ENCODE results near the gene CCDC192. TPM values are rescaled to one million over a fixed set of nuclear protein-coding genes. Genes with fewer than 3 reads are reported as not detected.

The CCDC192 gene
- total RNA-seq, 1 donor from 2014 or later, result not detected

DNA sequence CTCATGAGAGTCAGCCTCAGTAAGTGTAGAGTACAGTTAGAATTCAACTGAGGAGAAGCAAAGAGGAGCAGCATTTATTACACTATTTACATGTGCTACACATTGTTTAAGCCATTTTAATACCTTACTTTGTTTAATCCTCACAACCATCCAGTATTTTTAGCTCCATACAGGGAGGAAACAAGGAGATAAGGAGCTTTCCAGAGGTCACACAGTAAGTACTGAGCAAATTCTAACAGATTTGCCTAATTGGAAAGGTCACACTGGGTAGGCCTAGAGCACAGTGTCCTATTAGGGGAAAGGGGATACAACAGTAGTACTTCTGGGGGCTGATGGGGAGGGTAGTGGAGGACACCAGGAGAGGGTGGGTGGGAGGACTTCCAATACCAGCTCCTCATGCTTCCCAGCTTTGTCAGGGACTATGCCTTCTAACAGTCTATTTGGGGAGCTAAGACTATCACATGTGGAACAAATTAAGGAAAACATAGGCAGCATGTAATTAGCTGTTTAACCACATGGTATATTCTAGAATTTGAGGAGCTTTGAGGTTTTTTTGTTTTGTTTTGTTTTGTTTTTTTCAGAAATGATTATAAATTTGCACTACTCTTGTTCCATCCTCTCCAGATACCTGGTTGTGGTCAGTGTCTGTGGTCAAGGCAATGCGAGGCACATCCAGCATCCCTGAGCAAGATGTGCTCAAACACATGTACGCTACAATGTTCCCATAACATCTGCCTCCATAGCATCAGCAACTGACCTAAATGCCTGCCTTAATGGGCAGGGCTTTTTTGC is 284.4 kb downstream of the CCDC192 start:
- H3K27ac ChIP-seq, result no peak overlapping the region
- no peaks in the 10 kb centered on the region for H3K27me3 ChIP-seq
- no peaks in the 10 kb centered on the region for H3K36me3 ChIP-seq
- no peaks in the 10 kb centered on the region for H3K9me3 ChIP-seq
- TF ChIP-seq, protein P1, sequence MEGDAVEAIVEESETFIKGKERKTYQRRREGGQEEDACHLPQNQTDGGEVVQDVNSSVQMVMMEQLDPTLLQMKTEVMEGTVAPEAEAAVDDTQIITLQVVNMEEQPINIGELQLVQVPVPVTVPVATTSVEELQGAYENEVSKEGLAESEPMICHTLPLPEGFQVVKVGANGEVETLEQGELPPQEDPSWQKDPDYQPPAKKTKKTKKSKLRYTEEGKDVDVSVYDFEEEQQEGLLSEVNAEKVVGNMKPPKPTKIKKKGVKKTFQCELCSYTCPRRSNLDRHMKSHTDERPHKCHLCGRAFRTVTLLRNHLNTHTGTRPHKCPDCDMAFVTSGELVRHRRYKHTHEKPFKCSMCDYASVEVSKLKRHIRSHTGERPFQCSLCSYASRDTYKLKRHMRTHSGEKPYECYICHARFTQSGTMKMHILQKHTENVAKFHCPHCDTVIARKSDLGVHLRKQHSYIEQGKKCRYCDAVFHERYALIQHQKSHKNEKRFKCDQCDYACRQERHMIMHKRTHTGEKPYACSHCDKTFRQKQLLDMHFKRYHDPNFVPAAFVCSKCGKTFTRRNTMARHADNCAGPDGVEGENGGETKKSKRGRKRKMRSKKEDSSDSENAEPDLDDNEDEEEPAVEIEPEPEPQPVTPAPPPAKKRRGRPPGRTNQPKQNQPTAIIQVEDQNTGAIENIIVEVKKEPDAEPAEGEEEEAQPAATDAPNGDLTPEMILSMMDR (IDR thresholded peaks at IDR 0.05), result no peak
- no peak overlapping the region for H3K4me3 ChIP-seq
- no peaks in the 10 kb centered on the region for H3K4me1 ChIP-seq
- intact Hi-C loops (cut with DNase I), result no loop called here
- ATAC-seq, result no peak
- DNase-seq, result no peak

DNA sequence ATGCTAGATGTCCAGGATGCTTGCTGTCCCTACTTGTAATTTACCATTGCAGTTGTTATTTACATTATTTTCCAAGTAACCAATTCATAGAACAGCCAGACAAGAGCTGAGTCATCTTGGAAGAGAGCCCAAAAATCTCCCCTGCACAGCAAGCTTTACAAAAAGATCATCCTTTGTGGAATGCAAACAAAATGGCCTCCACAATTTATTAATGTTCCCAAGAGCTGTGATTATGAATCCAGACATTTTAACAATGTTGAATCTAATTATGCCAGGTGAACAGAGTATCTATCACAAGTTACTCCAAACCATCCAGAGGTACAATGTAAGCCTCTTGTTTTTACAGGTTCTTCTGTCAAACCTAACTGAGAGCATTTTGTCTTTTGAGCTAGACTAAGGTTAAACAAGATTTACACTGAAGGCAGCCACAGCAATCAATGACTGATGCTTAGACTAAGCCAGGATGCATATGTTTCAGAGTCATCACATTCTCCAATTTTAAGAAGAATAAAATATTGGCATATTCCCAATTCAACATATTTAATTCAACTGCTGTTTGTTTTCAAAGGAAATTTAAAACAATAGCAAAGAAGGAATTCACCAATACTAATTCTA is 285.1 kb downstream of the CCDC192 start:
- ATAC-seq (no peak), DNase-seq (no peak)
- H3K36me3 ChIP-seq, result no peaks in the 10 kb centered on the region
- TF ChIP-seq, protein P1 (IDR thresholded peaks at IDR 0.05), result no peak
- intact Hi-C loops (cut with DNase I), result no loop called here
- H3K4me1 ChIP-seq, result no peaks in the 10 kb centered on the region
- no peak overlapping the region for H3K27ac ChIP-seq
- H3K4me3 ChIP-seq, result no peak overlapping the region
- no peaks in the 10 kb centered on the region for H3K9me3 ChIP-seq
- H3K27me3 ChIP-seq, result no peaks in the 10 kb centered on the region

Other genes starting within 250 kb of the CCDC192 start
- gene PRRC1, start 185.8 kb upstream of the CCDC192 start, total RNA-seq, result 50.8 TPM
- not detected for gene CTXN3, start 54.3 kb upstream of the CCDC192 start, total RNA-seq

All from upper lobe of right lung (tissue), 1 donor.